ENCODE results near the gene THSD4. TPM values are rescaled to one million over a fixed set of nuclear protein-coding genes. Genes with fewer than 3 reads are reported as not detected.
"Not testable (repeated sequence)": the region's sequence is repeated elsewhere in the genome, so short reads cannot be mapped to it uniquely, and the experiment has no call there.

Gene THSD4
- total RNA-seq, 4 donors from 2014 or later, result 23.0 to 68.5 (median 48.6) TPM

DNA sequence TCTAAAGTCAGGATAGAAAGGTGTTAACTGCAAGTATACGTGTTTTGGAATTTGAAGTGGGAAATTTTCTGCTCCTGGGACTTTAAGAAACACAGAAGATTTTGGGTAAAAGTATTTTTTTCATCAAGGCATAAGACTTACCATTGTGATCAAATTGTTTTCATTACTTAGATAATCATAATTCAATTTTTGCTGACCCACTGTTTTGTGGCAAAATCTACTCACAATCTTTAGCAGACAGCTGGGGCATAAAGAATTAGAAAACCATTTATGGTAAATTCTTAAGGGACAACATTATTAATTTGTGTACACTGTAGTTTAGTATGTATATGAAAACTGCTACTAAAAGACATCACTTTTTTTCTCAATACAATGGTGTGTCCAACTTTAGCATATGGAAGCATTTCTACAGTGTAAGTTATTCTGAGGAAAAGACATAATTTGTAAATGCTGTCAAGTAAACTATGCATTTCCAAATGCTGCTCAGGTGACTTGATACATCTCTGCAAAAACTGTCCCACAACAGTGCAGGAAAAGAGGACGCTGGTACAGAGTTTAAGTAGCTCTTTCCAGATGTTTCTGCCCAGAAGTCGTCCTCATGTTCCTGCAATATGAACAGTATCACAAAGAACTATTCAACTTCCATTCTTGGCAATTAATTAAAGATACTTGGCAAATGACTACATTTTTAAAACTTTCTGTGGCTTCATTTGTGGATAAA lies 52.3 kb downstream of the THSD4 start:
- Histone ChIP-seq H3K27ac (peak overlapping the region; percentile 57 to 83 (median 66)), H3K27me3 (no peaks in the 10 kb centered on the region), H3K36me3 (no peaks in the 10 kb centered on the region), H3K9me3 (no peaks in the 10 kb centered on the region), H3K4me3 (replicated peaks in 1 of 3) (no peak overlapping the region), H3K4me1 (peaks cover 14 to 19% of the 10 kb centered on the region in 2 donors)
- TF ChIP-seq, protein P1, sequence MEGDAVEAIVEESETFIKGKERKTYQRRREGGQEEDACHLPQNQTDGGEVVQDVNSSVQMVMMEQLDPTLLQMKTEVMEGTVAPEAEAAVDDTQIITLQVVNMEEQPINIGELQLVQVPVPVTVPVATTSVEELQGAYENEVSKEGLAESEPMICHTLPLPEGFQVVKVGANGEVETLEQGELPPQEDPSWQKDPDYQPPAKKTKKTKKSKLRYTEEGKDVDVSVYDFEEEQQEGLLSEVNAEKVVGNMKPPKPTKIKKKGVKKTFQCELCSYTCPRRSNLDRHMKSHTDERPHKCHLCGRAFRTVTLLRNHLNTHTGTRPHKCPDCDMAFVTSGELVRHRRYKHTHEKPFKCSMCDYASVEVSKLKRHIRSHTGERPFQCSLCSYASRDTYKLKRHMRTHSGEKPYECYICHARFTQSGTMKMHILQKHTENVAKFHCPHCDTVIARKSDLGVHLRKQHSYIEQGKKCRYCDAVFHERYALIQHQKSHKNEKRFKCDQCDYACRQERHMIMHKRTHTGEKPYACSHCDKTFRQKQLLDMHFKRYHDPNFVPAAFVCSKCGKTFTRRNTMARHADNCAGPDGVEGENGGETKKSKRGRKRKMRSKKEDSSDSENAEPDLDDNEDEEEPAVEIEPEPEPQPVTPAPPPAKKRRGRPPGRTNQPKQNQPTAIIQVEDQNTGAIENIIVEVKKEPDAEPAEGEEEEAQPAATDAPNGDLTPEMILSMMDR (IDR thresholded peaks at IDR 0.05), result no peak
- no peak for TF ChIP-seq POLR2A (IDR thresholded peaks at IDR 0.05)
- 65% methylated on average over 3 of the region's 3 CpGs for WGBS, 2 donors
- DNase-seq, result no peak
- intact Hi-C loops (cut with DNase I), result no loop called here

DNA sequence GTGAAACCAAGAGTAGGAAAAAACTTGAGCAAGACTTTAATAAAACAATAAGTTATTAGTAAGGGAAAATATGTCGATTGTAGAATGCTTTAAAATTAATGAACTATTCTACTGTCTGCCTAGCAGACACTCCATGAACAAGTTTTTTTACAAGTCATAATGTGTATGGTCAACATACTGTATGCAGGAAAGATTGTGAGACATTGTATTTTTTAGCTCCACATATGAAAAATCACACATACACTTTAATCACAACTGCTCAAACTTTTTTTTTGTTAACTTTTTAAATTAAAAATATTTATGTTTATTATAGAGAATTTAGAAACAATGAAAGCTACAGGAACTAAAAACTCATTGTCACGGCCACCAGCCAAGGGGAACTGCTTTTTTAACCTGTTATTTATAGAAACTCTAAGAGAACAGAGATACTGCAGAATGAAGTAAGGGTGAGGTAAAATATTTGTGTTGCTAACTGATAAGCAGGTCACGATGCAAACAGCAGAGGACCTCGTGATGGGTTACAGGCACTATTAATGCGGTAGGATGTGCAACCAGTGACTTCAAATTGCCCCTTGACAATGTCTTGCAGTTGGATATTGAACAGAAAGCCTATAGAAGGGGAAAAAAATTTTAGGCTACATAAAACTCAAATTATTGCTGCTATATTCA lies 53.0 kb downstream of the THSD4 start:
- H3K4me3 ChIP-seq (replicated peaks in 1 of 3), result no peak overlapping the region
- peak; percentile 49 to 53 for DNase-seq
- intact Hi-C loops (cut with DNase I), result no loop called here
- 11 to 15% methylated on average over 5 of the region's 5 CpGs for WGBS, 2 donors
- peaks cover 14 to 19% of the 10 kb centered on the region in 2 donors for H3K4me1 ChIP-seq
- H3K36me3 ChIP-seq, result no peaks in the 10 kb centered on the region
- no peaks in the 10 kb centered on the region for H3K9me3 ChIP-seq
- H3K27me3 ChIP-seq, result no peaks in the 10 kb centered on the region
- peak overlapping the region; percentile 57 to 83 (median 66) for H3K27ac ChIP-seq
- TF ChIP-seq, protein P1 (IDR thresholded peaks at IDR 0.05), result no peak
- no peak for TF ChIP-seq POLR2A (IDR thresholded peaks at IDR 0.05)

DNA sequence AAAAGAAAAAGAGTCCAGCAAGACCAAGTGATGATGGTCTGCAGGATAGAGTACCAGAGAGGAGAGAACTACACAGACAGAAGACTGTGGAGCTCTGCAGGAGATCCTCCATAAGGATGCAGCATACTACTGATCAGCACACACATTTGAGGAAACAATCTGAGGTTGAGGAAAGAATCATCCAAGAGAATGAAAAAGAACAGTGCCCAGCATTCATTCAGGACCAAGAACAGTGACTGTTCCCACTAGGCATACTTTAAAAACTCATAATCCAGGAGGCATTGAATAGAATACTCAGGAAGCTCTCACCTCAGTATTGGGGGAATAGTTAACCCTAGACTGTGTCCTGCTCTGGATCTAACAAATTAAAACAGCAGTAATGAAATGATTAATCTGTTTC lies 54.9 kb downstream of the THSD4 start:
- Histone ChIP-seq H3K4me3 (replicated peaks in 1 of 3) (no peak overlapping the region), H3K27ac (no peak overlapping the region)
- TF ChIP-seq POLR2A (IDR thresholded peaks at IDR 0.05), result no peak

DNA sequence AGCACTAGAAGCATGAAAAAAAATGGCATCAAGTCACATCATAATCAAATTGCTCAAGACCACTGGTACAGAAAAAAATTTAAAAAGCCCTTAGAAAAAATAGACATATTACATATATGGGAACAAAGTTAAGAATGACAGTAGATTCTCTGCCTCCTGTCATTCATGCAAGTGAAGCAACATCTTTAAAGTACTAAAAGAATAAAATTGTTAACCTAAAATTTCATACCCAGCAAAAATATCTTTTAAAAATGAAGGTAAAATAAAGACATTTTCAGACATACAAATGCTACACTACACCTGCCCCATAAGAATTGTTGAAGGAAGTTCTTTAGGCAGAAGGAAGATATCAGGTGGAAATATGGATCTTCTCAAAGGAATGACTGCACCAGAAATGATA lies 55.9 kb downstream of the THSD4 start:
- no peak for TF ChIP-seq POLR2A (IDR thresholded peaks at IDR 0.05)
- TF ChIP-seq, protein P1 (IDR thresholded peaks at IDR 0.05), result no peak
- no peak overlapping the region for H3K27ac ChIP-seq
- intact Hi-C loops (cut with DNase I), result no loop called here
- no peak overlapping the region for H3K4me3 ChIP-seq (replicated peaks in 1 of 3)
- H3K36me3 ChIP-seq, result no peaks in the 10 kb centered on the region
- H3K4me1 ChIP-seq, result peaks cover 14 to 19% of the 10 kb centered on the region in 2 donors
- DNase-seq, result no peak
- H3K27me3 ChIP-seq, result no peaks in the 10 kb centered on the region
- no peaks in the 10 kb centered on the region for H3K9me3 ChIP-seq

More for the DNA sequence above, 54.9 kb downstream of the THSD4 start:
- Histone ChIP-seq H3K4me1 (peaks cover 14 to 19% of the 10 kb centered on the region in 2 donors), H3K9me3 (no peaks in the 10 kb centered on the region), H3K27me3 (no peaks in the 10 kb centered on the region), H3K36me3 (no peaks in the 10 kb centered on the region)
- no peak for DNase-seq
- intact Hi-C loops (cut with DNase I), result no loop called here

DNA sequence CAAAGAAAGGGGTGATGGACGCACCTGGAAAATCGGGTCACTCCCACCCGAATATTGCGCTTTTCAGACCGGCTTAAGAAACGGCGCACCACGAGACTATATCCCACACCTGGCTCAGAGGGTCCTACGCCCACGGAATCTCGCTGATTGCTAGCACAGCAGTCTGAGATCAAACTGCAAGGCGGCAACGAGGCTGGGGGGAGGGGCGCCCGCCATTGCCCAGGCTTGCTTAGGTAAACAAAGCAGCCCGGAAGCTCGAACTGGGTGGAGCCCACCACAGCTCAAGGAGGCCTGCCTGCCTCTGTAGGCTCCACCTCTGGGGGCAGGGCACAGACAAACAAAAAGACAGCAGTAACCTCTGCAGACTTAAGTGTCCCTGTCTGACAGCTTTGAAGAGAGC lies 59.1 kb downstream of the THSD4 start:
- DNase-seq; H3K36me3 ChIP-seq; intact Hi-C loops (cut with DNase I); H3K4me3 ChIP-seq (replicated peaks in 1 of 3); H3K4me1 ChIP-seq; H3K9me3 ChIP-seq; H3K27me3 ChIP-seq; H3K27ac ChIP-seq: not testable (repeated sequence)
- WGBS, 2 donors, result 100% methylated on average over 1 of the region's 17 CpGs; no CpG with 5 or more reads in 1 of the 2 donors

All from thyroid gland (tissue), 4 donors.